GF-D8 (cell line): Measurements from ENCODE around the gene APOD.

Experiments
- DNase-seq: peaks from one replicate; lab custom pipeline; 2025; lab: John Stamatoyannopoulos, UW

The APOD gene

DNA sequence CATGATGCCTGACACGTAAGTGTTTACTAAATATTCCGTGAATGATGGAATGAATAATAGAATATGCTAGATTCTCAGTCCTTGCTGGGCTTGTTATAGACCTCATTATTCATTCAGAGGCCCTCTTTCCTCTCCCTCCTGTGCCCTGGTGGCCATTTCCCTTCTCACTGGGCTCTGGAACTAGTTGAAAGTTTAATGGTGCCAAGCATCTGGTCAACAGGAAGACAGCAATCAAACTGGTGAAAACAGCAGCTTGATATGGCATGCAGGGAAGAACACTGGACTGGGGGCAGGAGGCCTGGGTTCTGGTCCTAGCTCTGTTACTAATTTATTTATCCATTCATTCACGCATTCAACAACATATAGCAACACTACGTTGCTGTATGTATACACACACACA lies 3.7 kb upstream of the APOD start:
- DNase-seq = no peak

DNA sequence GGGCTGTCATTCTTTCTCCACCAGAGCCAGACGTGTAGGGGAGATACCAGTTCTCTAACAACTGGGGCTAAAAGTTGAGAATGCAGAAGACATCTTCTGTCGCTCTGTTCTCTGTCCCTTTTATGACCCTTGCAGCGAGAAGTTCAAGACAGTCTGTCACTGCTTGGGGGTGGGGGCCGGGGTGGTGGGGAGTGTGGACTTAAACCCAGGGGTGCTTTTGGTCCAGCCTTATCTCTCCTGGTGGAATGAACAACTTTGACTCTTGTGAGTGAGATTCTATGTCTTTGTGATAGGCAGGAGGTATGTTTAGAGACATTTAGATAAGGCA lies 767 bp upstream of the APOD start:
- DNase-seq = no peak

DNA sequence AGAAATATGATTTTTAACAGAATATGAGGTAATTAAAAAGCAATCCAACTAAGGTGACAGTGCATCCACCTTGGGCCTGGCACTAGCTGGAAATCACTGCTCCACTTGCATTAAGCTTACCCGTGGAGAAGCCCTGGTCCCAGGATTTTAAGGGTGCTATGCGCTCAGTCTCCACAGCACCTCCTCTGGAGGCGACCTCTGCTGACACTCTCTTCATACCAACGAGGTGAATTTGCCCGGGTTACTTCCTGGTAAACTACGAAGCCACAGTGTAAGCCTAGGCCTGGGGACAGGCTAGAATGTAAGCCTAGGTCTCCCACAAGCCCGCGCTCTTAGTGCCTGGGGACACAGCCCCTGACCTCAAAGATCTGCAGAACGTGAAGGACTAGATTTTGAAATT lies 793 bp downstream of the APOD start:
- DNase-seq = no peak

DNA sequence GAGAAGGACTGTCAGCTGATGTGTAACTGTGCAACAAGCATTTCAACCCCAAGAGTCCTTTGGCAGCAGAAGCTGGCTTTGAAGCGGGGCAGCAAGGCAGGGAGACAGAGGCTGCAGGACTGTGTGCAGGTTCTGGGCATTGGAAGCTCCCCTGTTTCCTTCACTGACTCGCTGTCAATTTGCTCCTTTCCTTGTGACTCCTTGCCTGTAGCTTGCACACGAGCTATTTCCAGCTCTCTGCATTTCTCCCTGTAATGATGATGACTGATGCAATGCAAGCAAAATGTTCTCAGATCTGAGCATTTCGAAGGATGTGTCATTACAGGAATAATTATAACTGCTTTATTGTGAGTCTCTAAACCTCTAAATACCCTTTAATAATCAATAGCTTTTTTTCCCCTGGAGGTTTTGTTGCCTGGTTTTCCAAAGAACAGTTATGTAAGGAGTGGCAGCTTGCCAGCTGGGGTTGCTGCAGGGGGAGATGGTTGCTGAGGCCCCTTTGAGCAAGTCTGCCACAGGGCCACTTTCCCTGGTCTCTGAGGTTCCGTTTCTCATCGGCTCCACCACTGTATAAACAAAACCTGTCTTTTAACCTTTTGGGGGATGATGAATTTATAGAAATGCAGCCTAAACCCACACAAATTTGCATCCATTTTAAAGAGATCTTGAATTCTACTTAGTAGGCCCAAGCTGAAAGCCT lies 2.8 kb downstream of the APOD start:
- no peak for DNase-seq

DNA sequence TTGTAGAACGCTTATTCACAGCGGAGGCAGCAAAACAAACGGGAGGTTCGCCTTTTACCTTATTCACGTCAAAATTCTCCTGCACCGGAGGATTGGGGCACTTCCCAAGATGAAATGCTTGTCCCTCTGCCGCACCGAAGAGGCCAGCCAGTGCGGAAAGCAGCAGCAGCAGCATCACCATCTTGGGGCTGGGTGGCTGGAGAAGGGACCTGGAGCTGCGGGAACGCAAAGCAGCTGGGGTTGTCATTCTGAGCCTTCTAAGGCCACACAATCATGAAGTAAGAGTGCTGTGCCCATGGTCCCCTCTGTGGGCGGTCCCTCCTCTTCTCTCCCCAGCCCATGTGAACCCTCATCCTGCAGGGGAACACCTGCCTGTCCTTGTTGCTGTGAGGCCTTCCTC lies 4.5 kb downstream of the APOD start:
- DNase-seq = no peak

DNA sequence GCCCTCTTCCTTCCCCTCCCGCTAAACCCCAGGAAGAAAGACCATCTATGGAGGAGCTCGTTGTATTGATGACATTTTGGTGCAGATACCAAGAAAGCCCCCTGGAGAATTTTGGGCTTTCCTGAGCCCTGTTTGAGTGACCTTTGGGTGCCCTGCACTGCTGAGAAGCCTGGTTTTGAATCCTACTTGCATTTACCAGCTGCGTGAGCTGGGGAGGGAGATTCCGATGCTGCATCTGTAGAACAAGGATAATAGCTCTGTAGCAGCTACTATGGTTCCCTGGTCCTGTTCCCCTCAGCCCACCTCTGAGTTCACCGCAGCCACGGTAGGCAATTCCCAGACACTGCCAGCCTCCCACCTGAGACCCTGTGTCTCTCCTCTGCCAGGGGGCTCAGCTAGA lies 5.2 kb downstream of the APOD start:
- DNase-seq = no peak

DNA sequence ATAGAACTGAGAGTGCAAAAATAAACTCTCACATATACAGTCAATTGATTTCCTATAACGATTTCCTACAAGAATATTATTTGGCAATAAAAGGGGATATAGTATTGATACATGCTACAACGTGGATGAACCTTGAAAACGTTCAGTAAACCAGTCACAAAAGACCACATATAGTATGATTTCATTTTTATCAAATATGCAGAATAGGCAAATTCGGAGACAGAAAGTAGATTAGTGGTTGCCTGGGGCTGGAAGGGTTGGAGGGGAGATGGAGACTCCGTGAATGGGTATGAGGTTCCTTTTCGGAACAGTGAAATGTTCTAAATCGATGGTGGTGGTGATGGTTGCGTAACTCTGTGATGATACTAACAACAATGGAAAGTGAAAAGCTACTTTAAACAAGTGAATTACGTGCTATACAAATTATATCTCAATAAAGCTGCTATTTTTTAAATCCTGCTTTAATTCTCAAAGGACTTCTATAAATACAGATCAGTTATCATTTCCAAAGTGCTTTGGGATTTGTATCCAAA lies 6.0 kb downstream of the APOD start:
- DNase-seq = no peak

DNA sequence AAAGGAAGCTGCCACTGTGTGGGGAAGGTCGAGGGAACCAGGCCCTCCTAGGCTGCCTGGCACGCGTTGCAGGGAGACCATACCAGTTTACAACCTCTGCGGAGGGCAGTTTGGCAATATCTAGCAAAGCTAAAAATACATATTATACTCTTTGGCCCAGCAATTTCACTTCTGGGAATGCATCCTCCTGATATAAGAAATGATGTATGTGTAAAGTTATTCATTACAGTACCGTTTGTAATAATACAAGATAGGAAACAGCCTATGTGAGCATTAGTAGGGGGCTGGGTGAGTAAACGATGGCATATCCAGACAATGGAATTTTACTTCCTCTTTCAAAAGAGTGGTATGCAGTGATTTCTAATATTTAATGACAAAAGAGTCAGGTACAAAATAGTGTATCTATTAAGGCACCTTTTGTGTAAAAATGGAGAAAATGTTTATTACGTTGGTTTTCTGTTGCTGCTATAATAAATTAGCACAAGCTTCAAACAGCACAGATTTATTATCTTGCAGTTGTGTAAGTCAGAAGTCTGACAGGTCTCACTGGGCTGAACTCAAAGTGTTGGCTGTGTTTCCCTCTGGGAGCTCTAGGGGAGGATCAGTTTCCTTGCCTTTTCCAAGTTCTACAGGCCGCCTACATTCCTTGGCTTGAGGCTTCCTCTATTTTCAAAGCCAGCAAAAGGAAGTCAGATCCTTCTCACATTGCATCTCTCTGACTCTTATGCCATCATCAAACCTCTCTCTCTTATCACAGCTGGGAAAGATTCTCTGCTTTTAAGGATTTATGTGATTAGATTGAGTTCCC lies 9.0 kb downstream of the APOD start:
- no peak for DNase-seq

DNA sequence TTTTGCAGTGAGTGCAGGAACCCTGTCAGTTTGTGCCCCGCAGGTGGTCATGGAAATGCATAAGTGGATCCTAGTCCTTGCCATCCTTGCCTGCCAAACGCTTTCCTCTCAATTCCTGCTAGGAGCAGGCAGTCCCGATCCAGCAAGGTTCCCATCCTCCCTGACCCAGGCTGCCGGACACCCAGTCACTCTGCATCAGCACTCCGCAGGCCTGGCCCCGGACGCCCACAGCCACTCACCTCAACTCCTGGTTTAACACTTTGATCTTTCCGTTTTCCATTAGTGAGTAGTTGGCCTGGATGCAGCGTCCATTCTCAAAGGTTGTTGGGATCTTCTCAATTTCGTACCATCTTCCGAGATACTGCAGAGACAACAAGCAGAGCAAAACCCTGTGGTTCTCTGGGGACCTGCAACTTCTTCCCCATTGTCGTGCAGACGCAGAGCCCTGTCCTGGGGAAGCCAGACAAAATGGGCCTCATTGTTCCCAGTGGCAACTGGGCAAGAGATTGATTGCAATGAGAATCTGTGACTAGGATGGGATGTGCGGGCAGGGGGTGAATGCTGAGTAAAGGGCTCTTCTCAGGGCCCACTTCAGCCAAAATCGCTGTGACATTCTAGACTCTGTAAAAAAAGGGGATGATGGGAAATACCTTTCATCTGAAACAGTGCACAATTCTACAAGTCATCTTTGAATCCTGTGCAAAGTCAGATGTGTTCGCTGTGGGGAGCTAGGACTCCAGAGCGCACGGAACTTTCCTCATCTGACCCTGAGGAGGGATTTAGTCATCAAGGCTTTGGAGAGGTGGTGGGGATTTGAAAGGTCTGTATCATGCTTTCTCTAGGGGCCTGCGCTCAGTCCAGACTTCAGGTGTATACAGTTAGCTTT lies 9.9 kb downstream of the APOD start:
- no peak for DNase-seq

DNA sequence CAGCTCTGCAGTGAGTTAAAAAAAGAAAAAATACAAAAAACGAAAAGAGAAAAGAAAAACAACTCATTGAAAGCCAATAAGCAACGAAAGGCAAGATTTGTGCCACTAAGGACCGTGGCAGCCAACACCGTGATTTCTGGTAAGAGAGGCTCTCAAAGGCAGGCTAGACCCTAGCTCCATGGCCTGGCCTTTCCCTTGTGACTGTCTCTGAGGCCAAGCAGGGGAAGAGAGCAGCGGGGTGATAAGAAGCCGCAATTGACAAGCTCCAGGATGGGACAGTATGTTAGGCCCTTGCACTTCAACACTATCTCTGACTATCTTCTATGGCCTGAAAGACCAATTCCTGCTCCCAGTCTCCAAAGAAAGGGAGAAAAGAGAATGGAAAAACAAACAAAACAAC lies 12.4 kb downstream of the APOD start:
- no peak for DNase-seq

DNA sequence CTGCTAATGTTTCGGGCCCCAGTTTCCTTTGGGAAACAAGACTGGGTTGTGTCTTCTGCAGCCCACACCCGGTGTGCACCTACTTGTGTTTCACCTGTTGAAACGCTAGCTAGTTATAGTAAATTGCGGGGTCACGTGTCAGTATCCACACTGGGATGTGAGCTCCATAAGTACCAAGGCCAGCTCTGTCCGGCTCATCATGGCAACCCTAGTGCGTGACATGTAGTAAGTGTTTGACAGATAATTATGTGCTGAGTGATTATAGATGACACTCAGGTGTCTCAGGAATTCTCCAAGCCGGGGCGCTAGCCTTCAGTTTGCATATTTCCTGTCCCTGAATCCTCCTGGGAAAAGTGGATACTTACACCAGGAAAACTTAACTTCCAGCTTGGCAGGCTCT lies 12.8 kb downstream of the APOD start:
- no peak for DNase-seq

DNA sequence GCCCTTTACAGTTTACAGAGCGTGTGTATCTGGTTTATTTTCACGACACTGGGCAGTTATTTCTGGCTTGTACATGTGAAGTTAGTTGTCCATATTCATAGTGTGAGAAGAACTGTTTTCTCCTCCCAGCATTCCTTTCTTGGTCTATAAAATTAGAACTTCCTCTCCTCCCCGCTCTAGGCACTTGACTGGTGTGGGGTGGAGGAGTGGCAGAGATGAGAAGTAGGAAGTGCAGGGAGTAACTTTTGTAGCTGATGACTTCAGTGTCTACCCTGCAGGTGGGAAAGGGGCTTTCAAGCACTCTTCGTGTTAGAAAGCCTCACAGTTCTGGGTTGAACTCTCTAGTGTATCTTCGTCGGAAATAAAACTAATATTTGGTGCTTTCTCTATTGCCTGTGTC lies 13.4 kb downstream of the APOD start:
- DNase-seq = no peak

DNA sequence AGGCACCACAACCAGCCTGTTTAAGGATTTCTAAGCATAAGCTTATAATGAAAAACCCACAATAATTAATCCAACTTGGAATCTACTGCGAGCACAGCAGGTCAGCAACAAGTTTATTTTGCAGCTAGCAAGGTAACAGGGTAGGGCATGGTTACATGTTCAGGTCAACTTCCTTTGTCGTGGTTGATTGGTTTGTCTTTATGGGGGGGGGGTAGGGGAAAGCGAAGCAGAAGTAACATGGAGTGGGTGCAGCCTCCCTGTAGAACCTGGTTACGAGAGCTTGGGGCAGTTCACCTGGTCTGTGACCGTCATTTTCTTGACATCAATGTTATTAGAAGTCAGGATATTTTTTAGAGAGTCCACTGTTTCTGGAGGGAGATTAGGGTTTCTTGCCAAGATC lies 15.1 kb downstream of the APOD start:
- no peak for DNase-seq

DNA sequence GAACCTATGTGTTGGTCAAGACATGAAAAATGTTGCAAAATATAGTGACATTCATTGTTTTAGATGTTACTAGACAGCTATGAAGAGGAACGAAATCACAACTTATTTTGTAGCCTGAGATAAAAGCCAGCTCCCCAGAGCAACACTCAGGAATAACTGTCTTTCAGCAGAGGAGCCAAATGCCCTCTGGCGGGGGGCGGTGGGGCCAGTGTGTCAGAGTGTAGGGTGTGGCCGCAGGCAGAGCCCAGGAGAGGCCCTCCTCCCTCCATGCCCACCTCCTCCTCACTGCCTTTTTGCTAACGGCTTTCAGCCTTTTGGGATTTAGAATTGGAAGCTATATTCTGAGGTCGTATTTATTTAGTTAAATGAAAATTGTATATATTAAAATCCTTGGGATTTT lies 16.9 kb downstream of the APOD start:
- no peak for DNase-seq

DNA sequence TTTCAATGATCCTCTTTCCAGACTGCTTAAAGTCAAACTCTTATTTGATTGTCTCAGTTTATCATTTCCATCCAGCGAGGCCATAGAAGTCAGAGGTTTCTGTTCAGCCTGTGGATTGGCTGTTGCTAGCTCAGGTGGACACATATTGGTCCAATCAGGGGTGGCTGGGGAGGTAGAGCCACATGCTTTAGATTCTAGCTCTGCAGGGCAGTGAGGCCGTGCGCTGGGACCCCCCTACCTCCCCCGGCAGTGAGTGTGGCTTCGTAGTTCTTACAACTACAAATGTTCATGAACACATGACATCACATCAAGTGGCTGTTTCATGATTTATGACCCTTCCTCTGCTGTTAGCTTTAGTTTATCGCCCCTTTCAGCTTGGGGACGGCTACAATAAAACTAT lies 18.0 kb downstream of the APOD start:
- DNase-seq = no peak

DNA sequence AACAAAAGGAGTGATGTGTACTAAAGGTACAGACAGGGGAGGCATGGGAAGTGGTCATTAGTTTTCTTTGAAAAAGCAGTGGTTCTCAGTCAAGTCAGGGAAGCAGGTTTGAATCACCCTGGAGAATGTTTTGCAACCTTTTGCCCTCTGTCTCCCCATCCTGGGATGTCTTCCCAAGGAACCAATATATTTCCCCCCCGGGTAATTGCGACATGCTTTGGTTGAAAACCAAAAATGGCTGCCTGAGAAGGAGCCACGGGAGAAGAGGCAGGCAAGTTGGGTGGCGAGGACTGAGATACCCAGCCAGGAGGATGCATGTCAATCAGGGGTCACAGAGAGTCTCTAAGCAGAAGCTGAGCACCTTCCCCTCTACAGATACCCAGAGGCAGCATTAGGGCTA lies 20.4 kb downstream of the APOD start:
- no peak for DNase-seq

DNA sequence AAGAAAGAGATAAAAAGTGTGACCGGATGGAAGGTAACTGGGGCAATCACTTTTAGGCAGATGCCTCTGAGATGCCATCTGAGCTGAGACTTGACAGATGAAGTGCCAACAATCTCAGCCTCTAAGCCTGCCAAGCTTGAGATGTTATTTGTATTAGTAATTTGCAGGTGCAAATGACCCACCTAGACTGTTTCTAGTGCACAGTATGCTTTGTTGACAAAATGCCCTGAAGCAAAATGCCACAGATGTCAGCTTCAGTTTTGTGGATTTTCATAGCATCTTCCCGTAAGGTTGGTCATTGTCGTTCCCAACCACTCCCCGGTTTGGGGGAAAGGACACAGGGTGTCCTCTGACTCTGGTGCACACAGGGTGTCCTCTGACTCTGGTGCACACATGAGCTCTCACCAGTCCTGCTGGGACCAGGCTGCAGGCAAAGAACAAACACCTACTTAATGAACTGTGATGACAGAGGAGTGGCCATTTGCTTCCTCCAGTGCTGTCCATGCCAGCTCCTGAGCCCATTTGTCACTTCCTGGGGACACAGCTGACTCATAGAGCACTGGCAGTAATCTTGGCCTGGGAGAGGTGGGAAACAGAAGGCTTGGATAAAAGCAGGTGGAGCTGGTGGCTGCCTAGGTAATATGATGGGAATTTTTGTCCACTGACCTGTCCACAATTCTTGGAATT lies 23.9 kb downstream of the APOD start:
- no peak for DNase-seq

DNA sequence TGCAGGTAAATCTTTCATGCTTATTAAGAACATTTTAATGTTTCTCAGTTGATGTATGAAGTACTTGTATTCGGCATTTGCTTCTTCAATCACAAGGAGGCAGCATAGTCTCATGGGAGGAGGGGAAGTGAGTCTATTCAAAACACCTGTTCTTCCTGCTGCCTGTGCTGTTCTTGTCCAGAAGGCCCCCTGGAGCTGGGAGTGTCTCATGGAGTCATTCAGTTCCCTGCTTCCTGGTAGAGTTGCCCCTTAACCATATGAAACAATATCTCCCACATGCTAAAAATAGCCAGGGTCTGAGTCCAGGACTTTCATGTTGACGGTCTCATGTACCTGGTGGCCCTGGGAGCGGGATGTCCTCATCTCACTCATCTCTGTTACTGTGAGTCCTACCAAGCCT lies 25.1 kb downstream of the APOD start:
- peak; percentile 29 for DNase-seq

DNA sequence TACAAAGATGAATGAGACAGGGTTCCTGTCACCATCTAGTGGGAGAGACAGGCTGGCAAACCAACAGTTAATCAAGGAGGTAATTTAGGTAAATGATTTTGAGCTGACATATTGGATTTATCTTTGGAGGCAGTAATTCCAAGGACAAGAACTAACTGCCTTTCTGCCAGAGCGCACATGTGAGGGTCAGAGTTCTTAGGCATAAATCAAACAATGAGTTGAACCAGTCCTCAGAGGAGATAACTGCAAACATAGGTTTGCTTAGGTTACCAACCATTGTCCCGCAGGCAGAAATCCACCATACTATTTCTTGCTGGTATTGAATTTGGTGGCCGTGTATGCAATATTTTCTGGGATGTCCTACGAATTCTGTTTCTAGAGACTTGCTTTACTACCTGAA lies 26.4 kb downstream of the APOD start:
- no peak for DNase-seq

DNA sequence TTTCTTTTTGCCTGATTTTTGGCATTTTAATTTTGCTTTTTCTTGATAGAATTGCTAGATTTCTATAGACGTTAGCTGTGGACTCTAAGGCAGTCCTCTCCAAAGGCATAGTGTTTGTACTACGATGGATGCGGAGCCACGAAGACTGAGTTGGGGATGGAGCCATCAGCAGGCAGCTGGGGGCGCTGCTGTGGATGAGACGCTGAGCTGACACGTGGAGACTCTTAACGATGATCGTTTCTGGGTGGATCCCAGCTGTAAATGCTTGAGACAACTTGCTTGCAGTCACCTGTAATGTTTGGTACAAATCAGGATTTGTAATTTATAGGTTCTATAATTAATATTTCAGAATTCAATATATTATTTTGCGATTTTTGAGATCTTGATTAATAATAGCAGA lies 27.4 kb downstream of the APOD start:
- DNase-seq = no peak

DNA sequence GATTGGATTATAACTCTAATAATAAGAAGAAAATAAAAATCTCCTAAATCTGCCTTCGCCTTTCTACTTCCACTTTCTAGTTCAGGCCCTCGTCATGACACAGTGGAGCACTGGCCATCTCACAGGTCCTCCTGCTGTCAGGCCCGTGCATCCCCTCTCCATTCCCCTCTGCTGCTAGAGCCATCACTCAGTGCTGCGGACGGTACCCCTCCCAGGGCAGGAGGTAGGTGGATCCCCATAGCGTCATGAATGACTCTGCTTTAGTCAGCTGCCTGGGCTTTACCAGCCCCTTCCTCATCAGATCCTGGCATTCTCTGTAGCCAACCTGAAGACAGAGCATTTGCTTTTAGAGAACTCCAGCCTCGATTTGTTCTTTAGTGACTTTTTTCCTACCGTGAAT lies 28.6 kb downstream of the APOD start:
- no peak for DNase-seq

DNA sequence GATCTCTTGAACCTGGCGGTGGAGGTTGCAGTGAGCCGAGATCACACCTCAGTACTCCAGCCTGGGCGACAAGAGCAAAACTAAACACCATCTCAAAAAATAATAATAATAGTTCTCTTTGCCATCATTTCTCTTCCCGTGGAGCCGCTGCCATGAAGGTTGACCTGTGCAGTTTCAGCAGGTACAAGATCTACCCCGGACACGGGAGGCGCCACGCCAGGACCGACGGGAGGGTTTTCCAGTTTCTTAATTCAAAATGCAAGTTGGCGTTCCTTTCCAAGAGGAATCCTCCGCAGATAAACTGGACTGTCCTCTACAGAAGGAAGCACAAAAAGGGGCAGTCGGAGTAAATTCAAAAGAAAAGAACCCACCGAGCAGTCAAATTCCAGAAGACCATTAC lies 29.3 kb downstream of the APOD start:
- DNase-seq = no peak
